HG03469 (cell line): ENCODE measurements around the gene JHY.
A peak's percentile ranks its signal among the peaks of the same experiment; 100 is the strongest.
"Not testable (repeated sequence)": the region's sequence is repeated elsewhere in the genome, so short reads cannot be mapped to it uniquely, and the experiment has no call there.

Source experiments
- ATAC-seq: cut with Tn5 transposase; IDR thresholded peaks from one replicate; pipeline ENCODE4 v1.9.1; 2021; ENCODE audit warnings: mild to moderate bottlenecking, moderate library complexity, moderate number of reproducible peaks; ENCODE audit not compliant: unreplicated experiment

The JHY gene

GRCh38 chr11:122882189-122882856 lies at the start of gene JHY:
TSS of gene JHY (plus strand) at chr11:122882759. CDS start at chr11:122885850, 3,091 bp downstream.
- no peak for ATAC-seq

GRCh38 chr11:122833846-122834464 lies 48.6 kb upstream of the JHY start:
- no peak for ATAC-seq

GRCh38 chr11:122836916-122837315 lies 45.6 kb upstream of the JHY start:
- no peak for ATAC-seq

GRCh38 chr11:122837528-122838346 lies 44.8 kb upstream of the JHY start:
- no peak for ATAC-seq

GRCh38 chr11:122843281-122844141 lies 39.0 kb upstream of the JHY start:
- peak; percentile 67 for ATAC-seq

GRCh38 chr11:122847466-122847865 lies 35.1 kb upstream of the JHY start:
- ATAC-seq, result no peak

GRCh38 chr11:122848186-122848585 lies 34.4 kb upstream of the JHY start:
- ATAC-seq, result no peak

GRCh38 chr11:122850076-122850631 lies 32.4 kb upstream of the JHY start:
- ATAC-seq, result no peak

GRCh38 chr11:122851366-122851966 lies 31.1 kb upstream of the JHY start:
- ATAC-seq, result peak; percentile 51

- ATAC-seq, result no peak
These were observed 30.3 kb upstream of the JHY start for GRCh38 chr11:122852074-122852795.

GRCh38 chr11:122852796-122853160 lies 29.8 kb upstream of the JHY start:
- ATAC-seq, result no peak

- no peak for ATAC-seq
These were observed 29.3 kb upstream of the JHY start for GRCh38 chr11:122853261-122853660.

- ATAC-seq, result no peak
These were observed 28.6 kb upstream of the JHY start for GRCh38 chr11:122853971-122854446.

- ATAC-seq, result no peak
These were observed 20.9 kb upstream of the JHY start for GRCh38 chr11:122861631-122862030.

GRCh38 chr11:122862091-122862490 lies 20.5 kb upstream of the JHY start:
- no peak for ATAC-seq

- not testable (repeated sequence) for ATAC-seq
These were observed 19.4 kb upstream of the JHY start for GRCh38 chr11:122863154-122863553.

GRCh38 chr11:122863704-122864326 lies 18.7 kb upstream of the JHY start:
- ATAC-seq, result no peak

- ATAC-seq, result no peak
These were observed 18.0 kb upstream of the JHY start for GRCh38 chr11:122864386-122865115.
